ENCODE data around the gene ZNF217.

GRCh38 chr20:53626584-53626983, 32.9 kb upstream of the ZNF217 start:
- TF ChIP-seq EZH2 (IDR thresholded peaks at IDR 0.05; ENCODE audit: borderline replicate concordance, low read depth, low read length, poor library complexity, severe bottlenecking) (no peak), CTCF (conservative IDR thresholded peaks at IDR 0.05; ENCODE audit: low read depth, low read length) (no peak)

Data from A673 (cell line).